NCI-H146 treated with DMSO at 0.1 percent for 48 hours (cell line): ENCODE measurements around the gene STAG1.
"Not testable (repeated sequence)": the region's sequence is repeated elsewhere in the genome, so short reads cannot be mapped to it uniquely, and the experiment has no call there.

Experiments used
- DNase-seq: peaks from one replicate; lab custom pipeline; 2025; ENCODE audit not compliant: unreplicated experiment; lab: John Stamatoyannopoulos, UW

Gene STAG1

DNA sequence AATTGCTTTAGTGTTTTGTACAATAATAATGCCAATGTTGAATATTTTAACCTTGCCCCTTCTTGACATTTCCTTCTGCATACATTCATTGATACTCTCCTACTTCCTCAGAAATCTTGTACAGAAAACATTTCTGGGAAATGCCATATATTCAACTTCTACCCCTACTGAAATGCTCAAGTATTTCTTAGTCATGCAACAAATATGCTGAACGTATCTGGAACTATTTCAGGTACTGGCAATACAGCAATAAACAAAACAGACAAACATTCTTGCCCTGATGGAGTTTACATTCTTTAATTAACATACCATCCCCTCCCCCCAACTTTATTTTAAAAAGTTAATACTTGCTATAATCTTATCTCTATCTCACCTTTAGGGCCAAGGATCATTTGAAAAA, 147.2 kb downstream of the STAG1 start:
- no peak for DNase-seq

- no peak for DNase-seq
Measured at GRCh38 chr3:136602818-136603217, 149.4 kb downstream of the STAG1 start.

- DNase-seq, result no peak
Measured at GRCh38 chr3:136595913-136596697, 156.1 kb downstream of the STAG1 start.

GRCh38 chr3:136586580-136586979, 165.6 kb downstream of the STAG1 start:
- no peak for DNase-seq

GRCh38 chr3:136584728-136585127, 167.4 kb downstream of the STAG1 start:
- DNase-seq, result no peak

DNA sequence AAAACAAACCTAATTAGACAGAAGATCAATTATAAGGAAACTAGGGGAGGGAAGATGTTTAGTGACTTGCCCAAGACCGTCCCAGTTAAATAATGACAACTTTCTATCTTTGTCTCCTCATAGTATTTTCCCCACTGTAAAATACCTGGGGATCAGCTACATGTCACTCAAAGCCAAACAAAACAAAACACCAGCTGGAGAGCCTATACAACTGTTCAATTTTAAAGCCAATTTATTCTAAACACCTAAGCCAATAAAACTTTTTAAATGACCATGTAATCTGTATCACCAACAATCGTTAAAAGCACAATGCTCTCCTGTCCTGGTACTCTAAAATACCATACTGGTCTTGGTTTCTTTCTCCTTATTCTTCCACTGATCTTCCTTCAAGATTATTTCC, 168.4 kb downstream of the STAG1 start:
- DNase-seq, result no peak

GRCh38 chr3:136577791-136578190, 174.4 kb downstream of the STAG1 start:
- DNase-seq, result no peak

DNA sequence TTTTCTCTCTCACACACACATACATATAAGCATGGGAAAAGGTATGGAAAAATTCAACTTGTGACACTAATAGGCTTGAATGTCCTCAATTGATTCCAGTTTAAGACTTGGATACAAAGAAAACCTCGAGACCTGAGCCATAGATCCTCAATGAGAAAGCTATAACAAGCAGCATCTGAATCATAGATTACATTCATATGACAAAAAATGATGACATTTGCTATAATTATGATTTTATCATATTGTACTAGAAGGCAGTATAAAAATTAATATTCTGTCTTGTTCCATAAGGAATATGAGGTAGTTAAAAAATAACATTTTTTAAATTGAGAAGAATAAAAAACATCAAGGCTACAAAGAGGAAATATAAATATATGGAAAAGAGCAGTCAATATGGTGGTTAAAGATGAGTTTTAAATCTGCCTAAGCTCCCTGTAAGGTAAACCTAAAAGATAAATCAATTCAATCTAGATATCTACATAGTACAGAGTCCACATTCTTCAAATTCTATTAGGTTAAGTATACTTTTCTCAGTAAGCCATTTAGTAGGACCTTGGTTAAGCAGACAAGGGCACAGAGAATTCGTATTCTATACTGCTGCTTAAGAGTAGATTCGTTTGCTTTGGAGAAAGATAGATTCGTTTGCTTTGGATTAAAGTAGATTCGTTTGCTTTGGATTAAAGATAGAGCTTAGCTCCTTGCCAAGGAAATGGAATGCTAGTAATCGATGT, 175.7 kb downstream of the STAG1 start:
- no peak for DNase-seq

GRCh38 chr3:136567599-136568188, 184.5 kb downstream of the STAG1 start:
- no peak for DNase-seq

DNA sequence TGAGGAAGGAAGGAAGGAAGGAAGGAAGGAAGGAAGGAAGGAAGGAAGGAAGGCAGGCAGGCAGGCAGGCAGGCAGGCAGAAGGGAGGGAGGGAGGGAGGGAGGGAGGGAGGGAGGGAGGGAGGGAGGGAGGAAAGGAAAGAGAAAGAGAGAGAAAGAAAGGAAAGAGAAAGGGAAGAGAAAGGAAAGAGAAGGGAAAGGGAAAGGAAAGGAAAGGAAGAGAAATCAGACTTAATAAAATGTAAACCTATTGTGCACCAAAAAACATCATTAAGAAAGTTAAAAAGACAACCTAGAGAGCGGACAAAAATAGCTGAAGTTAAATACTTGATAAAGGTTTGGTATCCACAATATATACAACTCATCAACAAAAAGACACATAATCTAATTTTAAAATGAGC, 187.2 kb downstream of the STAG1 start:
- not testable (repeated sequence) for DNase-seq

GRCh38 chr3:136562026-136562425, 190.2 kb downstream of the STAG1 start:
- no peak for DNase-seq

DNA sequence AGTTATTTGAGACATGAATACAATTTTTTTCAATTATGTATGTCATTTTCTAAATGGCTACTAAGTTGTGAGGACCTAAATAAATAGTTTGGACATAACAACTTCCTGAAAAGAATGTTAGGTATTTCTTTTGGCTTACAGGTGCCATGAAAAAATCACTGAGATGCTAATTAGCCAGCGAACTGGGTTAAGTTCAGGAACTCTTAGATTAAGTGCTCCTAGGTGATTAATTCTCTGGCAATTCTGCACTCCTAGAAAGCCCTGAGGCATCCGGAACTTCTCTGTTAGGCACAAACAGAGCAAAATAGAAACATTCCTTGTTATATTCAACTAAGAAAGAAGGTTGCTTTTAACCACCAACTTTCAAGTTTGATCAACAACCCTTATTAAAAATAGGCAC, 192.3 kb downstream of the STAG1 start:
- no peak for DNase-seq

DNA sequence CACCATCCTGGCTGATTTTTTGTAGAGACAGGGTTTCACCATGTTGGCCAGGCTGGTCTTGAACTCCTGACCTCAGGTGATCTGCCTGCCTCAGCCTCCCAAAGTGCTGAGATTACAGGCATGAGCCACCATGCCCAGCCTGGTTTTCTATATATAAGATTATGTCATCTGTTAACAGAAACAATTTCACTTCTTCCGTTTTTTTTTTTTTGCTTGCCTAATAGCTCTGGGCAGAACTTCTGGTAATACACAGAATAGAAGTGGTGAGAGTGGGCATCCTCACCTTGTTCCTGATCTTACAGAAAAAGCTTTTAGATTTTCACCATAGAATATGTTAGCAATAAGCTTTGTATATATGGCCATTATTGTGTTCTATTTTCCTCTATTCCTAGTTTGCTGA, 202.7 kb downstream of the STAG1 start:
- DNase-seq, result not testable (repeated sequence)

- DNase-seq, result peak; percentile 46
Measured at GRCh38 chr3:136547293-136547692, 204.9 kb downstream of the STAG1 start.

- no peak for DNase-seq
Measured at GRCh38 chr3:136546720-136547119, 205.5 kb downstream of the STAG1 start.

DNA sequence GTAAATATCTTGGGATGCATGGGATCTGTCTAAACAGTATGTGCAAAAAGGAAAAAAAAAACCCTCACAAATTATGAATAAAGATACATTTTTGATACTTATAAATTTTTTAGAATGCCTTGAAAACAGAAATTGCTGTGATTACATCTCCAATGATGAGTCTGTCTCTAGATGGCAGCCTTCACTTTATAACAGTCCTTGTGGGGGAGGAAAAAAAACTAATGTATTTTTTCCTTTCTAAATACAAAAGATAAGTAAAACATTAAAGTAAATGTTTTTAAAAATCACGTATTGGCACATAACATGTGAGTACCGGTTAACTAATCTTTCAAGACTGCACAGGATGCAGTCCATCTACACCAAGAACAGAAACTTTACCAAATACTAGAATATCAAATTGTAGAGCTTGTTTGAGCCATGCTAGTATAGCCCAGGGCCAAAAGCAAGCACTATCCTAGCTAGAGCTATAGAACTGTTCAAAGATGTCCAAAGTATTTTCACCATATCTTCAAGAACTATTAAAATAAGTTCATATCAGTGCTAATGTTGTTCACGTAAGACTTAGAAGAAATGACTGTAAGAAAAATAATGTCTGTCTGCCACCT, 206.4 kb downstream of the STAG1 start:
- DNase-seq, result no peak

- no peak for DNase-seq
Measured at GRCh38 chr3:136544532-136544931, 207.6 kb downstream of the STAG1 start.

GRCh38 chr3:136543385-136543784, 208.8 kb downstream of the STAG1 start:
- no peak for DNase-seq

GRCh38 chr3:136535906-136536305, 216.3 kb downstream of the STAG1 start:
- no peak for DNase-seq

DNA sequence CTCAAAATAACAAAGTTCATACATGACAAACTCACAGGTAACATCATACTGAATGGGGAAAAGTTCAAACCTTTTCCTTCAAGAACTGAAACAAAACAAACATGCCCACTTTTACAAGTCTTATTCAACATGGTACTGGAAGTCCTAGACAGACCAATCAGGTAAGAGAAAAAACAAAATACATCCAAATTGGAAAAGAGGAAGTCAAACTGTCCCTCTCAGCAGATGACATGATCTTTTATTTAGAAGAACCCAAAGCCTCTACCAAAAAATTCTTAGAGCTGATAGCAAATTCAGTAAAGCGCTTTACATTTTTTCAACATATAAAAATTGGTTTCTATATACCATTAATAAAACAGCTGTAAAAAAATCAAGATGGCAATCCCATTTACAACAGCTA, 219.4 kb downstream of the STAG1 start:
- DNase-seq, result no peak

DNA sequence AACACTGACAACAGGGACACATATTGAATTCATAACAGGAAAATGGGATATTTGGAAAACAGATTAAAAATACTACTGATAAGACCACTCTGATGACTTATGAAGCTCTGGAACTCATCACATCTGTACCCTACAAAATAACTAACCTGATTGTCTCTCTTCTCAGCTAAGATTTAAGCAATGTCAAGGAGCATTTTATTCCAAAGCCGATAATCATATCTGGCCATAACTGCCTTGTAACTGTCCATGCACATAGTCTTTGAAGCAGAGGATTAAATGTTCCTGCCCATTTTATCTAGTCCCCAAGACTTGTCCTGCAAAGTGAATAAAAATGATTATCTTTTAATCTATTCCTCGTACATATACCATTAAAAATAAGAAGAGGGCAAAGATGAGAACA, 234.1 kb downstream of the STAG1 start:
- no peak for DNase-seq

- DNase-seq, result no peak
Measured at GRCh38 chr3:136516656-136517055, 235.5 kb downstream of the STAG1 start.
